ENCODE measurements around the gene QRICH2.

Gene QRICH2

GRCh38 chr17:76343106-76343505 is 35.0 kb upstream of the QRICH2 start:
- no peak for TF ChIP-seq CTCF (IDR thresholded peaks at IDR 0.05; ENCODE audit: low read depth, low read length)
- peaks cover 31% of the 10 kb centered on the region for H3K36me3 ChIP-seq
- DNase-seq, result peak; percentile 51
- H3K4me1 ChIP-seq, result 0 out of 2 replicates have a peak, but pooled peaks cover 3% of the 10 kb centered on the region
- no peaks in the 10 kb centered on the region for H3K9me3 ChIP-seq
- no peak overlapping the region for H3K4me3 ChIP-seq (ENCODE audit: low read depth, low read length)
- no peaks in the 10 kb centered on the region for H3K27me3 ChIP-seq

- TF ChIP-seq CTCF (IDR thresholded peaks at IDR 0.05; ENCODE audit: low read depth, low read length), result no peak
- H3K27me3 ChIP-seq, result no peaks in the 10 kb centered on the region
- peaks cover 19% of the 10 kb centered on the region for H3K36me3 ChIP-seq
- no peak for DNase-seq
- 0 out of 2 replicates have a peak, but pooled peaks cover 3% of the 10 kb centered on the region for H3K4me1 ChIP-seq
- no peaks in the 10 kb centered on the region for H3K9me3 ChIP-seq
- no peak overlapping the region for H3K4me3 ChIP-seq (ENCODE audit: low read depth, low read length)
These were observed 33.2 kb upstream of the QRICH2 start for GRCh38 chr17:76341301-76341700.

- no peak for DNase-seq
These were observed 29.3 kb upstream of the QRICH2 start for GRCh38 chr17:76337413-76337777.

GRCh38 chr17:76336756-76337412 is 28.8 kb upstream of the QRICH2 start:
- Histone ChIP-seq H3K27me3 (no peaks in the 10 kb centered on the region), H3K4me3 (ENCODE audit: low read depth, low read length) (no peak overlapping the region), H3K9me3 (no peaks in the 10 kb centered on the region), H3K4me1 (no peaks in the 10 kb centered on the region), H3K36me3 (peaks cover 5% of the 10 kb centered on the region)
- no peak for TF ChIP-seq CTCF (IDR thresholded peaks at IDR 0.05; ENCODE audit: low read depth, low read length)
- DNase-seq, result no peak

More at GRCh38 chr17:76337413-76337777, 29.3 kb upstream of the QRICH2 start:
- Histone ChIP-seq H3K4me3 (ENCODE audit: low read depth, low read length) (no peak overlapping the region), H3K27me3 (no peaks in the 10 kb centered on the region), H3K36me3 (peaks cover 9% of the 10 kb centered on the region), H3K4me1 (no peaks in the 10 kb centered on the region), H3K9me3 (no peaks in the 10 kb centered on the region)
- no peak for TF ChIP-seq CTCF (IDR thresholded peaks at IDR 0.05; ENCODE audit: low read depth, low read length)

- peaks cover 8% of the 10 kb centered on the region for H3K36me3 ChIP-seq
- H3K27me3 ChIP-seq, result no peaks in the 10 kb centered on the region
- no peaks in the 10 kb centered on the region for H3K9me3 ChIP-seq
- H3K4me1 ChIP-seq, result no peaks in the 10 kb centered on the region
- no peak overlapping the region for H3K4me3 ChIP-seq (ENCODE audit: low read depth, low read length)
- no peak for DNase-seq
- TF ChIP-seq CTCF (IDR thresholded peaks at IDR 0.05; ENCODE audit: low read depth, low read length), result no peak
These were observed 27.8 kb upstream of the QRICH2 start for GRCh38 chr17:76335716-76336381.
